ENCODE results near the gene ATM.

ATM gene

GRCh38 chr11:108222574-108223347 is at the start of gene ATM, which contains the start of gene NPAT (continued):
- TF ChIP-seq ZNF747 (tag by site-specific recombination; IDR thresholded peaks at IDR 0.05): no peak
- no peak for TF ChIP-seq ZNF18 (tag by site-specific recombination; IDR thresholded peaks at IDR 0.05)
- TF ChIP-seq MZF1 (tag by site-specific recombination; IDR thresholded peaks at IDR 0.05; ENCODE audit: borderline replicate concordance): no peak
- no peak for TF ChIP-seq ZBTB6 (tag by site-specific recombination; IDR thresholded peaks at IDR 0.05)
- TF ChIP-seq ZNF311 (tag by site-specific recombination; IDR thresholded peaks at IDR 0.05; ENCODE audit: borderline replicate concordance): no peak
- no peak for TF ChIP-seq ZNF133 (tag by site-specific recombination; IDR thresholded peaks at IDR 0.05)
- TF ChIP-seq ZNF174 (tag by site-specific recombination; IDR thresholded peaks at IDR 0.05): no peak
- no peak for TF ChIP-seq REPIN1 (tag by site-specific recombination; IDR thresholded peaks at IDR 0.05; ENCODE audit: low read depth)
- no peak for TF ChIP-seq BCL11A (tag by site-specific recombination; IDR thresholded peaks at IDR 0.05; ENCODE audit: low read depth)
- no peak for TF ChIP-seq ZSCAN16 (tag by site-specific recombination; IDR thresholded peaks at IDR 0.05)
- peak; percentile 35; the same call in 1 of the 2 replicates for TF ChIP-seq ZNF341 (tag by site-specific recombination; IDR thresholded peaks at IDR 0.05; ENCODE audit: low read depth)
- no peak for TF ChIP-seq ZNF112 (tag by site-specific recombination; IDR thresholded peaks at IDR 0.05)
- peak; percentile 96 for TF ChIP-seq PRDM10 (tag by site-specific recombination; IDR thresholded peaks at IDR 0.05)
- no peak for TF ChIP-seq ZNF777 (tag by site-specific recombination; IDR thresholded peaks at IDR 0.05; ENCODE audit: borderline replicate concordance)
- TF ChIP-seq ZNF692 (tag by site-specific recombination; IDR thresholded peaks at IDR 0.05): peak; percentile 18; the same call in 1 of the 2 replicates
- TF ChIP-seq ZNF132 (tag by site-specific recombination; IDR thresholded peaks at IDR 0.05; ENCODE audit: borderline replicate concordance): no peak
- TF ChIP-seq ZNF544 (tag by site-specific recombination; IDR thresholded peaks at IDR 0.05): no peak
- TF ChIP-seq ZNF558 (tag by site-specific recombination; IDR thresholded peaks at IDR 0.05): no peak
- peak; percentile 46; the same call in 1 of the 2 replicates for TF ChIP-seq PRDM4 (tag by site-specific recombination; IDR thresholded peaks at IDR 0.05)
- no peak for TF ChIP-seq ZNF677 (tag by site-specific recombination; IDR thresholded peaks at IDR 0.05)
- peak; percentile 49 for TF ChIP-seq ZBTB10 (tag by site-specific recombination; IDR thresholded peaks at IDR 0.05)
- no peak for TF ChIP-seq BCL11B (tag by site-specific recombination; IDR thresholded peaks at IDR 0.05; ENCODE audit: low read depth)
- TF ChIP-seq ZNF837 (tag by site-specific recombination; IDR thresholded peaks at IDR 0.05): no peak
- TF ChIP-seq ZNF138 (tag by site-specific recombination; IDR thresholded peaks at IDR 0.05; ENCODE audit: borderline replicate concordance): no peak
